ENCODE data around the gene PDC. TPM values are rescaled to one million over a fixed set of nuclear protein-coding genes. Genes with fewer than 3 reads are reported as not detected.

The PDC gene
- total and polyA plus RNA-seq, 7 donors, result not detected

- WGBS, 2 donors, result 51 to 59% methylated on average over 2 of the region's 2 CpGs
Observed at GRCh38 chr1:186479162-186479561, 18.2 kb upstream of the PDC start.

GRCh38 chr1:186476264-186477040, 15.5 kb upstream of the PDC start:
- 71 to 85% methylated on average over 5 of the region's 5 CpGs for WGBS, 2 donors
- Histone ChIP-seq H3K4me1 (no peaks in the 10 kb centered on the region), H3K27ac (no peak overlapping the region), H3K36me3 (no peaks in the 10 kb centered on the region), H3K4me3 (no peak overlapping the region), H3K27me3 (no peaks in the 10 kb centered on the region), H3K9me3 (no peaks in the 10 kb centered on the region)
- intact Hi-C loops (cut with DNase I), result no loop called here
- no peak for TF ChIP-seq CTCF (IDR thresholded peaks at IDR 0.05)
- no peak for TF ChIP-seq POLR2AphosphoS5 (IDR thresholded peaks at IDR 0.05)
- no peak for TF ChIP-seq POLR2A (IDR thresholded peaks at IDR 0.05)
- no peak for TF ChIP-seq EP300 (IDR thresholded peaks at IDR 0.05)
- DNase-seq, result no peak

More at GRCh38 chr1:186479162-186479561, 18.2 kb upstream of the PDC start:
- no peak for DNase-seq
- H3K27ac ChIP-seq, result no peak overlapping the region
- H3K27me3 ChIP-seq, result no peaks in the 10 kb centered on the region
- no peaks in the 10 kb centered on the region for H3K4me1 ChIP-seq
- H3K36me3 ChIP-seq, result no peaks in the 10 kb centered on the region
- TF ChIP-seq POLR2A (IDR thresholded peaks at IDR 0.05), result no peak
- no peak for TF ChIP-seq CTCF (IDR thresholded peaks at IDR 0.05)
- no peak for TF ChIP-seq EP300 (IDR thresholded peaks at IDR 0.05)
- TF ChIP-seq POLR2AphosphoS5 (IDR thresholded peaks at IDR 0.05), result no peak
- H3K9me3 ChIP-seq, result no peaks in the 10 kb centered on the region
- intact Hi-C loops (cut with DNase I), result no loop called here
- H3K4me3 ChIP-seq, result no peak overlapping the region

- H3K27ac ChIP-seq, result no peak overlapping the region
- no peaks in the 10 kb centered on the region for H3K27me3 ChIP-seq
Observed at GRCh38 chr1:186474208-186474607, 13.3 kb upstream of the PDC start.

GRCh38 chr1:186473047-186473446, 12.1 kb upstream of the PDC start:
- no peaks in the 10 kb centered on the region for H3K4me1 ChIP-seq
- intact Hi-C loops (cut with DNase I), result no loop called here
- no peak for DNase-seq
- no peaks in the 10 kb centered on the region for H3K36me3 ChIP-seq
- no peak overlapping the region for H3K4me3 ChIP-seq
- TF ChIP-seq CTCF (IDR thresholded peaks at IDR 0.05) (no peak), EP300 (IDR thresholded peaks at IDR 0.05) (no peak), POLR2AphosphoS5 (IDR thresholded peaks at IDR 0.05) (no peak), POLR2A (IDR thresholded peaks at IDR 0.05) (no peak)
- no peaks in the 10 kb centered on the region for H3K9me3 ChIP-seq
- H3K27ac ChIP-seq, result no peak overlapping the region
- WGBS, 2 donors, result 68 to 78% methylated on average over 4 of the region's 4 CpGs
- H3K27me3 ChIP-seq, result no peaks in the 10 kb centered on the region

More at GRCh38 chr1:186474208-186474607, 13.3 kb upstream of the PDC start:
- no peak for DNase-seq
- Histone ChIP-seq H3K4me3 (no peak overlapping the region), H3K4me1 (no peaks in the 10 kb centered on the region), H3K9me3 (no peaks in the 10 kb centered on the region), H3K36me3 (no peaks in the 10 kb centered on the region)
- 82 to 88% methylated on average over 2 of the region's 2 CpGs for WGBS, 2 donors
- intact Hi-C loops (cut with DNase I), result no loop called here
- no peak for TF ChIP-seq CTCF (IDR thresholded peaks at IDR 0.05)
- no peak for TF ChIP-seq POLR2AphosphoS5 (IDR thresholded peaks at IDR 0.05)
- TF ChIP-seq POLR2A (IDR thresholded peaks at IDR 0.05), result no peak
- no peak for TF ChIP-seq EP300 (IDR thresholded peaks at IDR 0.05)
